Amygdala (tissue), 56 donors: ENCODE results near the gene P4HA2.

Experiments
- DNase-seq, 56 donors: peaks; one replicate each; lab custom pipeline; 2025; lab: John Stamatoyannopoulos, UW

The P4HA2 gene

DNA sequence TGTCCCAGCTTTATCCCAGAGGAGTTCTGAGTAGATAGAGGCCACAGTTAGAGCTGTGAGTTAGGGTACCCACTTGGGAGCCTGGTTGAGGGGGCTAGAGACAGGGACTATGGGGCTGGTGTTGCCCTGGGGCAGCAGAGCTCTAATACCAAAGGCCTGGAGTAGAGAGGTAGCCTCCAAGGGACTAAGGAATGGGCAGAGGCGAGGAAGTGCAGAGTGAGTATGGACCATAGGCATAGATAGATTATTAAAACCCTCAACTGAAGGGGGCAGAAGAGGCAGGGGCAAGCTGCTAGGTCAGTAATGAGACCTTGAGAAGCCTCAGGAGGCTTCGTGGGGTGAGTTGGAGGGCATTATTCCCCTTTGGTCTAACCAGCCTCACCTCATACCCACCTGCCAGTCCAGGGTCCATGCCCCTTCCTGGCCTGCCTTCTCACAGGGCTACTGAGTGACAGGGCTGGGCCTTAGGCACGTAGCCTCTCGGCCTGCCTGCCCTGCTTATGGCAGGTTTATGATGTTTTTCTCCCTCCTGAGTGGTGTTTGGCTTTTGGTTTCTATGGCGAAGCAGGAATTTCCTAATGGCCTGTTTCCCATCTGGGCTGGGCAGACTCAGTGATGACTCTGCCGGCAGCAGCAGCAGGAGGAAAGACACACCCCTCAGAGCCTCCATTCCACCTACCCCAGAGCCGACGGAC, 37.8 kb upstream of the P4HA2 start:
- DNase-seq = no peak

- no peak for DNase-seq
Measured at GRCh38 chr5:132264546-132265335, 37.1 kb upstream of the P4HA2 start.

DNA sequence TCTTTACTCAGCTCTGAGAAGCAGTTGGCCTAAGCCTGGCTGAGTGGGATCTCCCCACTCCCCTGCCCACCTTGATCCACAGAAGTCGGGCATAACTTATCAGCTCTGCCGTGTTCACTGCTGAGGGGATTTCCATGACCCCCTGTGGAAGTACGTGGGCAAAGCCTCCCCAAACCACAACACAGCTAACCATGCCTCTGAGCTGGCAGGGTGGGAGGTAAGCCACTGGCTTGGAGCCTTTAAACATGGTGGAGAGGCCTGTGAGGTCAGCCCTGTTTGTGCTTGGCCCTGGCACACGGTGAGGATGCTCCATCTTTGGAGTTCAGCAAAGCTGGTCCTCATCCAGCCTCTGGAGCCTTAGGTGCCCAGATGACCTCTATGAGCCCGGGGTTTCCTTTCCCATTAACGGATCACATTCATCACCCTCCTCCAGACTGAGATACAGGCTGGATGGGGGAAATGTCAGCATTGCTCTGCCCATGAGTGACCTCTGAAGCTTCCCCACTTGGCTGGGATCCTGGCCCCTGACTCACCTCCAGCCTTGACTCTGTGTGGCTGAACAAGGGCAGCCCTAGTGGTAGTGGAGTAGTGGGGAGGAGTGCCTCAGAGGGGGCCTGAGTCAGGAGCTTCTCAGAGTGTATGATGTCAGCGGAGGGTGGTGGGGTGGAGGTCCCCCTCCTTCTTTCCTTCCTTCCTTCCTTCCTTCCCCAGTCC, 36.1 kb upstream of the P4HA2 start:
- DNase-seq = no peak

DNA sequence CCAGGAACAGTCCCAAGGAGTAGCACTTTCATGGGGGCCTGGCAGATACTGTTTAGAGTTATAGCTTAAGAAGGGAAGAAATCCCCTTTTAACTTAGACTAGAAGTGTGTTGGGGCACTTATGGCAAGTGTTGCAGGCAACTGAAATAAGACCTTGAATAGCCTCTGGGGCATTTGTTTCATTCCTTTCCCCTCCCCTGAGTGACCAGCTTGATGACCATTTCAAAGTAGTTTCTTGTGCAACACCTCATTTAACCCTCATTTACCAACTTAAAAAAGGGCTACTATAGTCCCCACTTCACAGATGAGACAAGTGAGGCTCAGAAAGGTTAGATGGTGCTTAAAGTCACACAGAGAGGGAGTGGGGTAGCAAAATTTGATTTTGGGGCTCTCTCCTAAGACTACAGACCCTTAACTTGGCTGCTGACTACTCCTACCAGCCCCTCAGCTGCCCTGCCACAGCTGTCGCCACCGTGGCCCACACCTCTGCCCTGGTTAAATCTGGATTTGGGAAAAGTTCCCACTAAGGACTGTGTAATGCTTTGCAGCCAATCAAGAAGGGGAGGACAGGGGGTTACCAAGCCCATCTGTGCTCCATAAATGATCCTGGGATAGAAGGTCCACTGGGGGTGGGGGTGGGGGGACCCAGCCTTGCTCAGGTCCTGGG, 35.4 kb upstream of the P4HA2 start:
- DNase-seq = no peak

DNA sequence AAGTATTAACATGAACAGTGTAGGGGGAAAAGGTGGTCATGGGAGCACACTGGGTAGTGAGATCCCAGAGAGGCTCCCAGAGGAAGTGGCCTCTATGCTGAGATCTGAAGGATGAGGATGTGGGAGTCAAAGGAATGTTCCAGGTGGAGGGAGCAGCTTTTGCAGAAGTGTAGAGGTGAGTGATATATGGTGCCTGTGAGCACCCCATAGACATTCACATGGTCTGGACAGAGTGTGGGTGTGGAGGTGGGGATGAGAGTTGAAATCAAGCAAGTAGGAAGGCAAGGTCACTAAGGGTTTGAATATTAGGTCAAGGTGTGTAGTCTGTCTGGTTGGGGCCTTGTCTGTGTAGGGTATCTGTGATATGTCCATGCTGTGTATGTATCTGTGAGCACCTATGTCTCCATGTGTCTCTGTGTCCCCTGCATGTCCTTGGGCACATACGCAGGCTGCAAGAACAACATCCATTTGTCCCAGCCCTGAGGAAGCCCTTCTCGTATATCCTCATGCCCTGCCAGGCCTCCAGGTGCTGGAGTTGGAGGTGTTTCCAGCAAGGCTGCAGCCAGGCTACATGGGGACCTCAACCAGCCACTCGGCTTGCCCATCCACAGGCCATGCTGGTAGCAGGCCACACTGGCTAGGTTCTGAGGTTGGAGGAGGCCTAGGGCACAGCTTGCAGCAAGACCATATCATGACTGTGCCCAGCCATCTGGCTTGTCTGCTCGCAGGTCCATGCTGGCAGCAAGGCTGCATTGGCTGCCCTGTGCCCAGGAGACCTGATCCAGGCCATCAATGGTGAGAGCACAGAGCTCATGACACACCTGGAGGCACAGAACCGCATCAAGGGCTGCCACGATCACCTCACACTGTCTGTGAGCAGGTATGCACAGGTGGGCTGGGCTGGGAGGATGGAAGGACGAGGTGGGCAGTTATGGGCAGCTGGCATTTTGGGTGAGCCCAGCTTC, 34.5 kb upstream of the P4HA2 start:
- DNase-seq = no peak

GRCh38 chr5:132260714-132261551, 33.3 kb upstream of the P4HA2 start:
- DNase-seq = peak in 38 of 56 donors; percentile 19 to 84 (median 54)

DNA sequence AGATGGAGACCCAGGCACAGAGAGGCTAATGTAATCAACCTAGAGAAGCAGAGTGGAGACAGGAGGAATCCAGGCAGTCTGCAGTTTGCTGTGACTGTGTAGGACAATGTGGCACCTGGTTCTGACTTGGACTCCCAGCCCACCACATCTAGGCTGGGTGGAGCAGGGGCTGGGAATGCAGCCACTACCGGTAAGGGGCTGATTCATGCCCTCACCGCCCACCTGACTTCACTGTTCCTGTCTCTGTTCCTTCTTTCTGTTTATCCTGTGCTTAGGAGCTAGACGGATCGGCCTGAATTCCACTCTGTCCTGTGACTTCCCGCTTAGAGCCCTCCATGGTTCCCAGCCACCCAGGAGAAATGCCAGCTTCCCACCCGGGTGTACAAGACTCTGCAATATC, 32.4 kb upstream of the P4HA2 start:
- DNase-seq = peak in 4 of 56 donors; percentile 24 to 38 (median 28)

- DNase-seq = peak in 30 of 56 donors; percentile 28 to 80 (median 46)
Measured at GRCh38 chr5:132259069-132259851, 31.6 kb upstream of the P4HA2 start.

- DNase-seq = no peak
Measured at GRCh38 chr5:132258102-132259068, 30.7 kb upstream of the P4HA2 start.

DNA sequence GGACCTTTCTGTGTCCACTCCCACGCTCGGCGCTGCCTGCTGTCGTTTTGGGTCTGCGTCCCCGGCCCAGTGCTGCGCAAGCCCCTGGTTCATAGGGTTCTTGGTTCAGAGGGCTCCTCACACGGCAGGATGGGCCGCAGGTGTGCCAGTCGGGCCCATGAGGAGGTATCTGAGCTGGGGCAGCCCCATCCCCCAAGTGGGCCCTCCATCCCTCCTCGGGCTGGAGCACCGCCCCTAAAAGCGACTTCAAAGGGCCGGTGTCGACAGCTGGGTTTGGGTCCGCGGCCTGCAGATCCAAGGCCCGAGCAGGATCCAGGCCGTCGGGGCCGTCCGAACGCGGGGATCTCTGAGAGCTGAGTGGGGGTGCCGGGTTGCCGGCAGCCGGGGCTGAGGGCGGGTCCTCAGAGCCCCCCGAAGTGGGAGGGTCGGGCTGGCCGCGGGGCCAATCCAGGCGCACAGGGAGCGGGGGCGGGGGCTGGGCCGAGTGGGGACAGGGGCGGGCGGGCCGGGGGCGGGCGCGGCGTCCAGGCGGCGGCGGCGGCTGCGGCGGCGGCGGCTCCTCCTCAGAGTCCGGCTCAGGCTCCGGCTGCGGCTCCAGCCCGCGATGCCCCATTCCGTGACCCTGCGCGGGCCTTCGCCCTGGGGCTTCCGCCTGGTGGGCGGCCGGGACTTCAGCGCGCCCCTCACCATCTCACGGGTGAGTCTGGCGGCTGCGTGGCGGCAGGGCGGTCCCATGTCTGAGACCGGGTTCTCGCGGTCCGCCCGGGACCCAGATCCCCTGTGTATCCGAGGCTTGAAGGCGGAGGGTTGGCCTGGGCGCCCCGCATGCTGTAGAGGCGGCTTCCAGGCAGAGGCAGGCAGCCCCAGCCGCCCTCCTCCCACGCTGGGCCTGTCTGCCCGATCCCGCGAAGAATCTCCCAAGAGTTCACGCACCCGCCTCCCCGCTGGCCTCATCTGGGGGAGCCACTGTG, 29.8 kb upstream of the P4HA2 start, which contains the start of gene PDLIM4:
Gene PDLIM4, plus strand, starts transcription at position 566 of the 971 bp plus-strand sequence. Its CDS starts 39 bp downstream, at position 605.
- peak in 3 of 56 donors; percentile 17 to 41 (median 36) for DNase-seq

- DNase-seq = no peak
Measured at GRCh38 chr5:132256783-132257130, 29.1 kb upstream of the P4HA2 start.

GRCh38 chr5:132256086-132256782, 28.6 kb upstream of the P4HA2 start:
- no peak for DNase-seq

GRCh38 chr5:132254321-132254977, 26.8 kb upstream of the P4HA2 start:
- DNase-seq = no peak
